HepG2 (cell line): ENCODE results near the gene LRP2. TPM values are rescaled to one million over a fixed set of nuclear protein-coding genes. Genes with fewer than 3 reads are reported as not detected.

Experiments used
- ASH2L ChIP-seq: fragments of 300-600, 200-600 bp; sonication (generic); IDR thresholded peaks from 2 replicates; pipeline ENCODE4 v1.7.0; 2017; ENCODE audit warnings: low read depth, mild to moderate bottlenecking, moderate library complexity, mixed read lengths, low read length; ENCODE audit not compliant: insufficient read length
- MYC ChIP-seq: sonication (generic); formaldehyde crosslinking; IDR thresholded peaks from 2 replicates; pipeline ENCODE4 v1.9.0; 2021; ENCODE audit warnings: missing genetic modification reagents, borderline replicate concordance
- PAXIP1 ChIP-seq: sonication (generic); formaldehyde crosslinking; conservative IDR thresholded peaks from 2 replicates; pipeline ENCODE4 v1.4.0; 2020; ENCODE audit warnings: mild to moderate bottlenecking, missing genetic modification reagents, moderate library complexity
- SALL2 ChIP-seq: sonication (generic); formaldehyde crosslinking; IDR thresholded peaks from 2 replicates; pipeline ENCODE4 v1.8.1; 2023; ENCODE audit warnings: mild to moderate bottlenecking, missing genetic modification reagents, inconsistent platforms
- SIN3A ChIP-seq: IDR thresholded peaks from 2 replicates; pipeline ENCODE4 v1.6.1; 2011; ENCODE audit warnings: low read depth, mild to moderate bottlenecking, control low read depth, low read length, borderline replicate concordance
- UBTF ChIP-seq: sonication (generic); formaldehyde crosslinking; IDR thresholded peaks from 2 replicates; pipeline ENCODE4 v1.4.0; 2020; ENCODE audit warnings: mild to moderate bottlenecking, missing genetic modification reagents
- ZBTB3 ChIP-seq: sonication (generic); formaldehyde crosslinking; IDR thresholded peaks from 2 replicates; pipeline ENCODE4 v1.4.0; 2020; ENCODE audit warnings: low read depth, mild to moderate bottlenecking, moderate library complexity, missing genetic modification reagents, borderline replicate concordance
- ZKSCAN5 ChIP-seq: sonication (generic); formaldehyde crosslinking; IDR thresholded peaks from 2 replicates; pipeline ENCODE4 v1.5.1; 2020; ENCODE audit warnings: mild to moderate bottlenecking, missing genetic modification reagents
- ZNF432 ChIP-seq: sonication (generic); formaldehyde crosslinking; IDR thresholded peaks from 2 replicates; pipeline ENCODE4 v1.5.0; 2020; ENCODE audit warnings: missing genetic modification reagents, mild to moderate bottlenecking, borderline replicate concordance
- ZNF547 ChIP-seq: sonication (generic); formaldehyde crosslinking; IDR thresholded peaks from 2 replicates; pipeline ENCODE4 v1.5.1; 2020; ENCODE audit warnings: mild to moderate bottlenecking, missing genetic modification reagents
- ZNF839 ChIP-seq: sonication (generic); formaldehyde crosslinking; IDR thresholded peaks from 2 replicates; pipeline ENCODE4 v1.4.0; 2020; ENCODE audit warnings: missing genetic modification reagents, mild to moderate bottlenecking, borderline replicate concordance
- polyA plus RNA-seq, 8 experiments: library from polyadenylated mRNA; depleted of rRNA in 3 of 8; stranded (reverse) in 7 of 8; unstranded in 1 of 8; fragments of >200 nt; fragmentation: Illumina TruSeq in 4 of 8; extraction: Trizol in 4 of 8; gene quantifications; 2 replicates each; pipeline versions ENCODE4 v1.2.1 to v1.2.3, GENCODE V29; 2011 to 2016; ENCODE audit warnings: low read depth in 4 of 8, missing spikeins in 1 of 8, mixed read lengths in 1 of 8; ENCODE audit not compliant: insufficient read depth in 1 of 8
- total RNA-seq, 5 experiments: library from RNA; depleted of rRNA; stranded (reverse); fragments of >200 nt; fragmentation: Illumina TruSeq; extraction: Trizol; gene quantifications; 2 replicates each; pipeline ENCODE4 v1.2.3, GENCODE V29; 2016; ENCODE audit warnings: low read depth in 1 of 5
- TF ChIP-seq, protein P1 (sequence below): sonication (generic); formaldehyde crosslinking; IDR thresholded peaks from 2 replicates; pipeline ENCODE4 v1.4.0; 2020; ENCODE audit warnings: mild to moderate bottlenecking, missing genetic modification reagents
- TF ChIP-seq, protein P2 (sequence below): IDR thresholded peaks from 2 replicates; pipeline ENCODE4 v1.6.1; 2012; ENCODE audit warnings: inconsistent platforms
- TF ChIP-seq, protein P3 (sequence below): sonication (generic); formaldehyde crosslinking; IDR thresholded peaks from 2 replicates; pipeline ENCODE4 v1.4.0; 2020; ENCODE audit warnings: mild to moderate bottlenecking, missing genetic modification reagents

The LRP2 gene
- total and polyA plus RNA-seq, 2 of the 13 experiments (the other 11 are each of a cell fraction or from before 2014, with no cell fraction given) = 0.03 to 0.15 TPM

DNA sequence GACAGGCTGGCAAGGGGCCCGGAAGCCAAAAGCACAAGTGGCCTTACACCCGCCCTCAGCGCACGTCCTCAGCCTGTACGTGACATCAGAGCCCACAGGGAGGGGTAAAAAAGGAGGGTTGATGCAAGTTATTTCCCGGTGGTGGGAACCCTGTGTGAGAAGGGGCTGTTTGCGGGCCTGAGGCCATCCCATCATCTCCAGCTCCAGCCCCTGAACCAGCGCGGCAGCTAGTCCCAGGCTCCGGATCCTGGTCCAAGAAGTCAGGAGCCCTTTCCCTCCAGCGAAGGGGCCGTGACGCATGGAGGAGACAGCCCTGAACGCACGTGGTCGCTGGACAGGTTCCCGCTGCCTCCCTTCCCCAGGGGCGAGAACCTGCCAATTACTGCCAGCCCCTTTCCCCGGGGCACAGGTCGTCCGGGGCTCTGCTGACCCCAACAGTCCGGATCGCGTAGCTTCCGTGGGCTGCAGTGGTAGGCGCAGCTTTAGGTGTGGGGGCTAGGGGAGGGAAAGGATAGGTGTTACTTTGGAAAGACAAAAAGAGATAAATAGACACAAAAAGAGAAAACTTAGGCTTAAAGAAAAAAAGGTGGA, 1.3 kb upstream of the LRP2 start (continued):
- TF ChIP-seq, protein P1, sequence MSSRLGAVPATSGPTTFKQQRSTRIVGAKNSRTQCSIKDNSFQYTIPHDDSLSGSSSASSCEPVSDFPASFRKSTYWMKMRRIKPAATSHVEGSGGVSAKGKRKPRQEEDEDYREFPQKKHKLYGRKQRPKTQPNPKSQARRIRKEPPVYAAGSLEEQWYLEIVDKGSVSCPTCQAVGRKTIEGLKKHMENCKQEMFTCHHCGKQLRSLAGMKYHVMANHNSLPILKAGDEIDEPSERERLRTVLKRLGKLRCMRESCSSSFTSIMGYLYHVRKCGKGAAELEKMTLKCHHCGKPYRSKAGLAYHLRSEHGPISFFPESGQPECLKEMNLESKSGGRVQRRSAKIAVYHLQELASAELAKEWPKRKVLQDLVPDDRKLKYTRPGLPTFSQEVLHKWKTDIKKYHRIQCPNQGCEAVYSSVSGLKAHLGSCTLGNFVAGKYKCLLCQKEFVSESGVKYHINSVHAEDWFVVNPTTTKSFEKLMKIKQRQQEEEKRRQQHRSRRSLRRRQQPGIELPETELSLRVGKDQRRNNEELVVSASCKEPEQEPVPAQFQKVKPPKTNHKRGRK (CRISPR knock-in tag) = peak; percentile 75; the same call in 1 of the 2 replicates
- peak; percentile 31; the same call in 1 of the 2 replicates for TF ChIP-seq ZKSCAN5 (CRISPR knock-in tag)
- 0 out of 2 replicates have a peak, but pooled peaks have one; percentile 2 for TF ChIP-seq PAXIP1 (CRISPR knock-in tag)
- TF ChIP-seq MYC (CRISPR knock-in tag) = peak; percentile 67
- TF ChIP-seq SIN3A = no peak
- TF ChIP-seq SALL2 (CRISPR knock-in tag) = 0 out of 2 replicates have a peak, but pooled peaks have one; percentile 16
- 0 out of 2 replicates have a peak, but pooled peaks have one; percentile 34 for TF ChIP-seq UBTF (CRISPR knock-in tag)
- TF ChIP-seq, protein P2, sequence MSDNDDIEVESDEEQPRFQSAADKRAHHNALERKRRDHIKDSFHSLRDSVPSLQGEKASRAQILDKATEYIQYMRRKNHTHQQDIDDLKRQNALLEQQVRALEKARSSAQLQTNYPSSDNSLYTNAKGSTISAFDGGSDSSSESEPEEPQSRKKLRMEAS = peak; percentile 71
- peak; percentile 14 for TF ChIP-seq ASH2L
- peak; percentile 70; the same call in 1 of the 2 replicates for TF ChIP-seq ZNF547 (CRISPR knock-in tag)
- TF ChIP-seq ZNF839 (CRISPR knock-in tag) = 0 out of 2 replicates have a peak, but pooled peaks have one; percentile 38
- no peak for TF ChIP-seq ZNF432 (CRISPR knock-in tag)
- no peak for TF ChIP-seq ZBTB3 (CRISPR knock-in tag)
- TF ChIP-seq, protein P3, sequence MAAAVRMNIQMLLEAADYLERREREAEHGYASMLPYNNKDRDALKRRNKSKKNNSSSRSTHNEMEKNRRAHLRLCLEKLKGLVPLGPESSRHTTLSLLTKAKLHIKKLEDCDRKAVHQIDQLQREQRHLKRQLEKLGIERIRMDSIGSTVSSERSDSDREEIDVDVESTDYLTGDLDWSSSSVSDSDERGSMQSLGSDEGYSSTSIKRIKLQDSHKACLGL (CRISPR knock-in tag) = peak; percentile 65; the same call in 1 of the 2 replicates
